ENCODE results near the gene GRIA1.

GRIA1 gene

GRCh38 chr5:153546566-153546965 is 56.1 kb downstream of the GRIA1 start:
- no peak for DNase-seq (ENCODE audit: low read depth)

DNA sequence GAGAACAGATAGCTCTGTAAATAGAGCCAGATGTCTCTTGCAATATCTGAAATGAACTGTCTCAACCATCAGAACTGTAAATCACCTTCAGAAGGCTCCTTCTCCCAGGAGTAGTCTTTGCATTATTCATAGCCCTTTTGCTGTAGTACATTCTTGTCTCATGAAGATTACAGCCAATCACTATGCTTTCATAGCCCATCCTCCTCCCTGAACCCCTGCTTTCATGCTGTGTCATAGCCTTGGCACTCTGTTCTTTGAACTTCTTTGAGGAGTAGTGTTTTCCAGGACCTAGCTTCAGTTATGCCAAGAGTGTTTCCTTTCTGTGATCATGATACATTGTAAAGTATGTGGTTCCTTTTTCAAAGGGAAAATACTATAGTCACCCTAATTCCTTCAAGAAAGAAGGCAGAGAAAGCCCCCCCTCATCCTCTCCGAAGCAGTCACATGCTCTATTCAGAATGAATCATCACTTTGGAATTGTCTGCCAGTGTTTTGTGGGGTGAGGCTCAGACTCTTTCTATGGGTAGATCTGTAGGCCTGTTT is 61.1 kb downstream of the GRIA1 start:
- peak; percentile 98 for DNase-seq (ENCODE audit: low read depth)

DNA sequence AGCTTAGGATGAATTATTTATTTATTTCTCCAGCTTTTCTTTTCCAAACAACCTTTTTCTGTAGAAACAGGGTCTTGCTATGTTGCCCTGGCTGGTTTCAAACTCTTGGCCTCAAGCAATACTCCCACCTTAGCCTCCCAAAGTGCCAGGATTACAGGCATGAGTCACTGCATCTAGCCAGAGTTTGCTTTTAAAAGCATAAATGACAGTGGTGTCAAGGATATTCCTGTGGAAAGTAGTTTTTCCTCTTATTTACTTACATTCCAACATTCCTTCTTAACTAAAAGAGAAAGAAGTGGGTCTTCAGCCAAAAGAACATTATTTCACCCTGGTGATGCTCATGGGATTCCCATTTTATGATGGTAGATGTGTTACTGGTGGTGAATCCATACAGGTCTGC is 62.4 kb downstream of the GRIA1 start:
- no peak for DNase-seq (ENCODE audit: low read depth)

- no peak for DNase-seq (ENCODE audit: low read depth)
Observed at GRCh38 chr5:153555420-153556114, 65.1 kb downstream of the GRIA1 start.

- no peak for DNase-seq (ENCODE audit: low read depth)
Observed at GRCh38 chr5:153558957-153559356, 68.5 kb downstream of the GRIA1 start.

DNA sequence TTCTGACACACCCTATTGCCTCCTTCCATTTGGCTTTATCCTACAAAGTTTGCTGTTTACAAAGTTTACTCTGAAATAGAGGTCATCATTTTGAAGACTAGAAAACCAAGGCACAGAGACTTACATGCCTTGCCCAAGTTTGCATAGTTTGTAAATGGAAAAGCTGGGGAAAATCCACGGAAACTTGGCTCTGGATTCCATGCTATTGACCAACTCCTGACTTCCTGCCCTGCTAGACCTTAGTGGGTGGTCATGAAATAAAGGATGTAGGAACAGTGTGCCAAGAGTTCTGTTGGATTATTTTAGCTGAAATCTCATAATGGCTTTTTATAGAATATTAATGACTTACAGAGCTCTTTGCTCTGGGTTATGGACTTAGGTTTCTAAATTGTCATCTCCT is 69.5 kb downstream of the GRIA1 start:
- no peak for DNase-seq (ENCODE audit: low read depth)

DNA sequence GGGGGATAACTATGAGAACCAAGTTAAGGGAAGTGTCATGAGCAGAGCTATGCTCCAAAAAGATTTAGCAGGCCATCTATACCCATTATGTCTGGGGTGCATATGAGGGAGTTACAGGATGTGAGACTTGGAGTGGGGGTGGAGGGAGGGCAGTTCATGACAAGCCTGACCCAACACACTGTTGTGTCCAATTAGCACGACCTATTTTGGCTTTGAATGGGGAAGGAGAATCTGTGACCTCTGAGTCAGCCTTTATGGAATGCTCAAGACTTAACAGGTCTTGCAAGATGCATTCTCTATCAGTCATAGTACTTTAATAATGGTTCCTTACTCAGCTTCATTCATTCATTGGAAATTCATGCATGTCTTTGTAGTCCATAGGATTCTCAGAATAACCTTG is 71.7 kb downstream of the GRIA1 start:
- DNase-seq (ENCODE audit: low read depth) = peak; percentile 62

DNA sequence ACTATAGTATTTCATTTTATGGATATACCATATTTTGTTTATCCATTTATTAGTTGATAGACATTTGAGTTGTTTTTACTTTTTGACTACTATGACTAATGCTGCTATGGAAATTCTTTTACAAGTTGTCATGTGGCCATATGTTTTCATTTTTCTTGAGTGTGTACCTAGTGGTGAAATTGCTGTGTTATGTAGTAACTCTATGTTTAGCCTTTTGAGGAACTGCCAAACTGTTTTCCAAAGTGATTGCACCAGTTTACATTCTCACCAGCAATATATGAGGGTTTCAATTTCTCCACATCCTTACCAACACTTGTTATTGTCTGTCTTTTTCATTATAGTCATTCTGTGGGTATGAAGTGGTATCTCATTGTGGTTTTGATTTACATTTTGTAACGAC is 75.4 kb downstream of the GRIA1 start:
- DNase-seq (ENCODE audit: low read depth) = peak; percentile 73

GRCh38 chr5:153569036-153569435 is 78.6 kb downstream of the GRIA1 start:
- no peak for DNase-seq (ENCODE audit: low read depth)

- DNase-seq (ENCODE audit: low read depth) = no peak
Observed at GRCh38 chr5:153571162-153571561, 80.7 kb downstream of the GRIA1 start.

DNA sequence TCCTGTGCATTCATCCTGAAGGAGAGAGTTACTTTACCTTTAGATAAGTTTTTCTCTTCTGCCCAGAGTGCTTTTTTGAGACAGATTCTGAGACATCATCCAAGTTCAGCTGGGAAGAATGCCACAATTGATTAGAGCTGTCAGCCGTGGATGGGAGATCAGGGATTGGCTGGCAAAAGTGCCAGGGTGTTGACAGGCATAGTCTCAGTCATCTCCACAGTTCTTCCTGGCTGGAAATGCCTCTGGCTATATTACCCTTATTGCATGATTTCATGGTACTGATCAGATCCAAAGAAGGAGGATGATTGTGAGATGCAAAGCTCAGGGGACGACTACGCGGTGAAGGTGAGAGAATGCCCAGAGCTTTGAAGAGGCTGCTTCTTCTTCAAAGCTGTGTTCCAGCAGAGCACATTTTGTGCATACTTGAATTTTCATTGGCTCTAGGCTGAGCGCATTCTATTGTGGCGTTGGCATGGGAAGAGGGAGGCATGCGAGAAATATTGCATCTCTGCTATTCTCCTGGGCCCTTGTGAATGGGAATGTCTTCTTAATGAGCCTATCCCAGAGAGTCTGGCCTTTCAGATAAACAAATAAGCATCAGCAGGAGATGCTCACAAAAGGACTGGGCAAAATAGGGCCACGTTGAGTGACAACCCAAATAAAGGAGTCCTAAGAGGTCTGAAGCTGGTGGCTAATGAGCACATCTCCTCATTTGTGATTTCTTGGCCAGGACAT is 82.1 kb downstream of the GRIA1 start:
- no peak for DNase-seq (ENCODE audit: low read depth)

DNA sequence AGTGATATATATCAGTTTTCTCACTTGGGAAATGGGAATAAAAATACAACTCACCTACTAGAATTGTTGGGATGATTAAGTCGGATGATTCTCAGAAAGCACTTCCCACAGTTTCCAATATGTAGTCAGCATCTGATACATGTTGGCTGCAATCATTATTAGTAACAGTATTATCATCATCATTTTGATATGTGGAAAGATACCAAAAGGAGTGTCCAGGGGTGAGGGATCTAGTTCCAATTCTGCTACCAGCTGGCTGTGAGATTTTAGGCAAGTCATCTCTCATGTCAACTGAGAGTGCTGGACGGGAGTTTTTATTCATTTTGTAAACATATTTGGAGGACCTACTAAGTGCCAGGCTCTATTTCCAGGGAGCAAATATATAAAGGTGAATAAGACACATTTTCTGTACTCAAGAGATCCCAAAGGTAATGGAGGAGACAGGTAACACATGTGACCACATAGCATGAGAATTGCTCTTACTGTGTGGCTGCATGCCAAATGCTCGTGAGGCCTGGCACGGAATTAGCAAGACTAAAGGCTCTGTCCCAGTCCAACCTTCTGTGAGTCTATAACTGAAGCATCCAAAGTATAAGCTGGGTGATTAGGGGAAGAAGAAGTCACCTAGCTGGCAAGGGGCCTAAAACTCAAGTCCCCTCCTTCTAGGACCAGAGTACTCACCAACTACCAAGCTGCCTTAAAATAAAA is 83.0 kb downstream of the GRIA1 start:
- DNase-seq (ENCODE audit: low read depth) = no peak

DNA sequence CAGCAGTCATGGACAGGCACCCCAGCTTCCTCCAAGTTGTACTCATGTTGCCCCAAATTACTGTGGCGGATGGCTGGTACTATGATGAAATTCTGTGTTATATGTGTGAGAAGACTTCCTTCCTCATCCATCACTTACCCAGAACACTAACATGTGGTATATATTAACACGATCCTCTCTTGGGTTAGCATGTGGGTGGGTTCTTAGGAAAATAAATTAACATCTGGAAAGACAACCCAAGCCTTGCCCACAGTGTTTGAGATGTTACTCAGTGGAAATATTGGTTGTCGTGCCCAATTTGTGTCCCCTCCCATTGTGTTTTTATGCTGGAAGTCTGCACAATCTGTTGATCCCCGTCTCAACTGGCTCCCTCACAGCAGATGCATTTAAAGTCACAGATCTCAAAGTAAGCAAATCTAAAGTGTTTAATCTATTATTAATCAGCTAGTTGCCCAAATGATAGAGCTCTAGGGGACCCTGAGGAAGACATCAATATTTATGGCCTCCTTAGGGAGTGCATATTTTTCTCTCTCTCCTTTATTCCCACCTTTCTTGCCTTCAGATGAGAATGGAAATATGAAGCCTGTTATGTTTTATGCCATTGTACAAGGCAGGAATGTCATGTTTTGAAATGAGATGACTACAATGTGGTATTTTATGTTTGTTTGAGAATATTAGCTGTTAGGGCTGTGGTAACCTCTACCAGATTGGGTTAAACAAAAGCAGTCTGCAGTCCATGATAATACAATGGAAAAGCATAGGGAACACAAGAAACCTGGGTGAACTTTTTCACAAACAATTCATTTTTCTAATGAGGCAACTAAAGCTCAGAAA is 93.9 kb downstream of the GRIA1 start:
- no peak for DNase-seq (ENCODE audit: low read depth)

DNA sequence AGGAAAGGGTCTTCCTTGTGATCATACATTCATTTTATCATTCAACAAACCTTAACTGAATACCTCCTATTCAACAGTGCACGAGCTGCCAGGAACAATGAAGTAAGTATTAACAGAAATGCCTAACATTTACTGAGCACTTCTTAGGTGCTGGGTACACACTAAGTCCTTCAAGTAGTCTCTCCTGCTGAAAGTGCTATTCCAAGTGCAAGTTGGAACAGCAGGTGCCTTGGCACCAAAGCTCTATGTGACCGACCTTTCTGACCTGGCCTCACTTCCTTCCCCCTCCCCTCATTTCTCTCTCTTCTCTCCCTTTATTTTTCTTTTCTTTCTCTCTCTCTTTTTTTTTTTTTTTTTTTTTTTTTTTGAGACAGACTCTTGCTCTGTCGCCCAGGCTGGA is 94.5 kb downstream of the GRIA1 start:
- no peak for DNase-seq (ENCODE audit: low read depth)

- DNase-seq (ENCODE audit: low read depth) = no peak
Observed at GRCh38 chr5:153585622-153586277, 95.3 kb downstream of the GRIA1 start.

DNA sequence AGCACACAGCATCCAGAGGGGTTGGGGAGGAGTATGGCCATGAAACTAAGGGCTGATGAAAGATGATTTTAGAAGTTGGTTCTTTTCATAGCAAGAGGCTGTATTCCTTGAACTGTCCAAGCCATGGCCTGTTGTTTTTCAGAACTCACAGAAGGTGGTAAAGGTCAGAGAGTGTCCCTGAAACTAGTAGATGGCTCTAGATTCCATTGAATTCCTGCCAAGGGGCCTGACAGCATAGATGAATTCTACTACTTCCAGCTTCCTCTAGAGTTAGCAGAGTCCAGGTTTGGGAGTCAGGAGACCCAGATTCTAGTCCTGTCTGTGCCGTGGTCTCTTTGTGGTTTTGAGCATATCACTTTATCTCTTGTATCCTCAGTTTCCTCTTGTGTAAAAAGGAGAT is 101.6 kb downstream of the GRIA1 start:
- DNase-seq (ENCODE audit: low read depth) = no peak

DNA sequence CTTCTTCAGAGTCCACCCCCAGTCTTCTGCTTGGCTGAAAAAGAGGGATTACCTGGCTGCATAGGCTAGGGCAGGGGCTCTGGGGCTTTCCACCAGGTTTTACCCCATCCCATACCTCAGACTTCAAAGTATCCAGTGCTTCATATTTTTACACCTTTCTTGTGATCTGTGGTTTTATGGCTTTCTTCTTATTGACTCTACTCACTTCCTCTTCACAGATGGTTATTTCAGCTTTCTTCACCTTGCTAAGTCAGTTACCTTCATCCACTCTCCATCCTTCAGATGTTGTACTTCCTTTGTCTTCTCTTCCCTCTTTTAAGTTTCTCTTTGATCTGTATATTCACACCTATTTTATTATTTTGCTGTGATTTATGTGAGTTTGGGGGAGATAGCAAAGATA is 104.3 kb downstream of the GRIA1 start:
- DNase-seq (ENCODE audit: low read depth) = no peak

DNA sequence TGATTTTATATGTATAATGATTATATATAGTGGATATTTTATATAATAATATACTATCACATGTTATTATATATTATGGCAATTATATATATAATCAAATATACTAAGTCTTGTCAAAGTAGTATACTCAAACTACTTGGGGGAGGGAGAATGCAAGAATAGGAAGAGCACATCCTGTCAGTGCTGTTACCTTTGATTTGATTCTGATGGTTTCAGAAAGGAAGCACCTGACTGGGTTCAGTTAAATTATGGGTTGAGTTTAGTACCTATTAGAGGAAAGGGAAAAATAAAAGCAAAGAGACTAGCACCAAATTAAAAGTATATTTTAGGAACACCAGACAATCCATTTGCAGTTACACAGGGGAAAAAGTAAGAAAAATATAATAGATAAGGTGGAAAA is 107.6 kb downstream of the GRIA1 start:
- DNase-seq (ENCODE audit: low read depth) = no peak

GRCh38 chr5:153601377-153601776 is 110.9 kb downstream of the GRIA1 start:
- DNase-seq (ENCODE audit: low read depth) = no peak

DNA sequence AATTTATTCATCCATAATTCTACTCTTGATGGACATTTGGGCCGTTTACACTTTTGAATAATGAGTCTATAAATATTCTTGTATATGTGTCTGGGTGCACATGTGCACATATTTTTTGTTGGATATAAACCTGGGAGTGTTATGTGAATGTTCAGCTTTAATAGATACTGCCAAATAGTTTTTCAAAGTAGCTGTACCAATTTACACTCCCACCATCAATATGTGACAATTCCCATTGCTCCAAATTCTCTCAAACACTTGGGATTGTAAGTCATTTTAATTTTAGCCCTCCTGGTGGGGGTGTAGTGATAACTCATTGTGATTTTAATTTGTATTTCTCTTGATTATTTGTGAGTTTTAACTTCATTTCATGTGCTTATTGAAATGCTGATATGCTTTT is 114.9 kb downstream of the GRIA1 start:
- no peak for DNase-seq (ENCODE audit: low read depth)

DNA sequence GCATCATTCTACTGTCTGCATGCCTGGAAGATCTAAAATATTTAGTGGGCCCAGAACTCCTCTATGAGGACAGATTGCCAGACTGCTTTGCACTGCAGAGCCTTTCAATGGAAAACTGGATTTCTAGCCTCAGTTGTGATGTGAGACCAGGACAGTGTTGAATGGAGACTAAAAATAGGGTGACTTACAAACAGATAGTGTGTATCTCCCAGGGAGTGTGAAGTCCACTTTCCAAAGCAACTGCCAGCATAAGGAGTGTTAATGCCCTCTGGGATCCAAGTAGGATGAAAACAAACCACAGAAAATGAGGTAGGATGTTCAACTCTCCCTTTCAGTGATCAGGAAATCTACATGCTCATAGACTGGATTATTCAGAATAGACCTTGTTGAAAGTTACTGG is 119.5 kb downstream of the GRIA1 start:
- DNase-seq (ENCODE audit: low read depth) = no peak

DNA sequence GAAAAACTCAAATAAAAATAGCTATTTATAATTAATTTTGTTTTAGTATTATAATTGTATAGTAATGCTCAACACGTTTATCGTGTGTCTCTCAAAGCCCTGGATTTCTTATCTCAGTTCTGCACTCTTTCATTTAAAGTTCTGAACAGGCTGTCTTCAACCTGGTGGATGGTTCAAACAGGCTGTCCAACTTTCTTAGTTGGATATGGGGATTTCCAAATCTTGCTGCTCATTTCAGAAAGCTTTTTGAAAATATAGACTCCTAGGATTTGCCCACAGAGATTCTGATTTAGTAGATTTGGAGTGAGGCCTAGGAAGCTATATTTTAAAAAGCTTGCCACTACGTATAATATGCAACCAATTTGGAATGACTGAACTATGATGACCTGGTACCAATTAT is 120.3 kb downstream of the GRIA1 start:
- DNase-seq (ENCODE audit: low read depth) = no peak
